GM19023 (cell line): ENCODE measurements around the gene EMC9.

Experiments used
- ATAC-seq: cut with Tn5 transposase; IDR thresholded peaks from one replicate; pipeline ENCODE4 v1.9.1; 2021; ENCODE audit warnings: mild to moderate bottlenecking, moderate library complexity; ENCODE audit not compliant: unreplicated experiment

Gene EMC9

GRCh38 chr14:24177041-24177825 lies 35.8 kb upstream of the EMC9 start:
- no peak for ATAC-seq

DNA sequence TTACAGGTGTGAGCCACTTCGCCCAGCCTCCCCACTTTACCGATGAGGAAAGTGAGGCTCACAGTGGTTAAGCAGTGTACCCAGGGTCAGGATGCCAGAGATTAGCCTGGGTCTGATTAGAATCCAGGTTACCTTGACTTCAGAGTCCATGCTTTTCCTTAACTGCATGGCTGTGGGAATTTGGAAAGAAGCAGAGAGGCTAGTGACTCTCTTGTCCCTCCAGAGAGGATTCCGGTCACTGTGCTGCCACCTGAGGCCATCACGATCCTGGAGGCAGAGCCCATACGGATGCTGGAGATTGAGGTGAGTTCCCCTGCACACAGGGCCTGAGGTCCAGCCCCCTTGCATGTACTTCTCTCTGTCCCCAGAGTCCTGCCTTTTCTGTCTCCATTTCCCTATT lies 35.2 kb upstream of the EMC9 start:
- no peak for ATAC-seq

GRCh38 chr14:24172871-24173281 lies 31.5 kb upstream of the EMC9 start:
- ATAC-seq = no peak

GRCh38 chr14:24172261-24172860 lies 31.0 kb upstream of the EMC9 start:
- no peak for ATAC-seq

DNA sequence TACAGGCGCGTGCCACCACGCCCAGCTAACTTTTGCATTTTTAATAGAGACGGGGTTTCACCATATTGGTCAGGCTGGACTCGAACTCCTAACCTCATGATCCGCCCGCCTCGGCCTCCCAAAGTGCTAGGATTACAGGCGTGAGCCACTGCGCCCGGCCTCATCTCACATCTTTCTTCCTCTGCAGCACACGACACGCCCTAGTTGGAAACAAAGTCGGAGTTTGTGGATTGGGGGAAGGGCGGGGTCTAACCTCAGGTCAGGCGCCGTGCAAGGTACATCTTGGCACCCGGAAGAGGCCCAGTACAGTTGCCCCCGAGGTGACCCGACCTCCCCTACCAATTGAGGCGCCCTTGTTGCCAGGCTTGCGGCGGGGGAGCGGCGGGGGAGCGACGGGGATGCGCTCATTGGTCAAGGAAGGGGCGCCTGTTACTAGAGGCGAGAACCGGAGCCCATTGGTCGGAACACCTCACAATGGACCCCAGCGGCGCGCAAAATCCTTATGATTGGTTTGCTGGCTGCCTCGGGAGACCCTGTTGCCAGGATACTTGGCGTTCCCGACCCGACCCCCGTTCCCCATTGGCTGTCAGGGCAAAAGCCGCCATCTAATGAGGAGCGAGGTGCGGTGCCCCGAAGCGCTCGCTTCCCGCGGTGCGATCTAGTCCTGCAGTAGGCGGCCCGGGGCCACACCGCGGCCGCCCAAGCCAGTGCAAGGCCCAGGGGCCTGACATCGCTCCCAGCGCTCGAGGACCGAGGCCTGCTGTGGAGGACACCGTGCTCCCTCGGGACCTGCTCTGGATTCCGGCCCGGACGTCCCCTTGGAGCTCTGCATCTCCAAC lies 30.2 kb upstream of the EMC9 start, which contains the start of gene REC8:
REC8 (plus strand) TSS at position 659 of the 839 bp plus-strand sequence. CDS start 473 bp downstream, outside the sequence.
- ATAC-seq = peak; percentile 83

DNA sequence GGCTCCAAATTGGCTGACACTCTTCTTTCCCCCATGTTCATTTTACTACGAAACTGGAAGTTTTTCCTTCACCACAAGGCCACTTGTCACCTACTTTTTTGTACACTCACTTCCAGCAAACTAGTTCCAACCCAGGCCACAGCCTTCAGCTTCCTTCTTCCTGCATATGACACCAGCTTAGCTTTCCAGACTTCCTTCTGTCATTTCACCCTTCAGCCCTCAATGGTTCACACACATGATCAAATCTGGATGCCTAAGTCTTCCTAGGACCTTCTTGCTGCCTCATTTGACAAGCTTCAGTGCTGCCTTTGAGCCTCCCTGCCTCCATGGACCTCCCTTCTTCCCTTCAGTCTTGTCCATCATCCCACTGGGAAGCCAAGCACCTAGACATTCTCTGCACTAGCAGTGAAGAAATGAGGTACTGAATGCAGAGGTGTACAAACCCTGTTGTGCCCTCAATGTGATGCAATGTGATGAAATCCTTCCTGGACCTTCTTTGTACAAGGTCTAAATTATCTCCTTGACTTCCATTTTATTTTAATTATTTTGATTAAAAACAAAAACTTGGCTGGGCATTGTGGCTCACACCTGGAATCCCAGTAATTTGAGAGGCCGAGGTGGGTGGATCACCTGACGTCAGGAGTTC lies 26.2 kb upstream of the EMC9 start:
- ATAC-seq = no peak

GRCh38 chr14:24165785-24166184 lies 24.4 kb upstream of the EMC9 start:
- ATAC-seq = no peak

- no peak for ATAC-seq
Observed at GRCh38 chr14:24164518-24164991, 23.2 kb upstream of the EMC9 start.

- no peak for ATAC-seq
Observed at GRCh38 chr14:24162093-24162492, 20.7 kb upstream of the EMC9 start.

- peak; percentile 83 for ATAC-seq
Observed at GRCh38 chr14:24160850-24161804, 19.7 kb upstream of the EMC9 start, which contains the start of gene IRF9. Gene IRF9 (plus strand): TSS chr14:24161265. CDS start chr14:24162145, 880 bp downstream.

GRCh38 chr14:24160499-24160849 lies 19.1 kb upstream of the EMC9 start:
- ATAC-seq = no peak

- no peak for ATAC-seq
Observed at GRCh38 chr14:24159777-24160498, 18.5 kb upstream of the EMC9 start.

GRCh38 chr14:24157331-24157730 lies 15.9 kb upstream of the EMC9 start:
- ATAC-seq = no peak

DNA sequence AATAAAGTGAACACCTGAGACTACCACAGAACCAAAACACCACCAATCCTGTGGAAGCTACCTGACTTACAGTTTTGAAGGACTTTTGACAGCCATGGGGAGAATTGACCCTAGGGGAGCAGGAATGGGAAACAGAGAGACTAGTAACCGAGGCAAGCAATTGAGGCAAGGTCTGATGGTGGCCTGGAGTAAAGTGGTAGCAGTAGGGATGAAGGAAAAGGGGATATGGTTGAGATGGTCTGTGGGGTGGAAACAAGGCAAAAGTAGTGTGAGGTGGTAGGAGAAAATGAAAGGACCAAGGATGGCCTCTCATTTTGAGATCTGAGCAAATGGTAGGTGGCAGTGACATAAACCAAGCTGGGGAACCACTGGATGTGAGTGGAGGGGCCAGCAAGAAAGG lies 15.4 kb upstream of the EMC9 start:
- no peak for ATAC-seq

DNA sequence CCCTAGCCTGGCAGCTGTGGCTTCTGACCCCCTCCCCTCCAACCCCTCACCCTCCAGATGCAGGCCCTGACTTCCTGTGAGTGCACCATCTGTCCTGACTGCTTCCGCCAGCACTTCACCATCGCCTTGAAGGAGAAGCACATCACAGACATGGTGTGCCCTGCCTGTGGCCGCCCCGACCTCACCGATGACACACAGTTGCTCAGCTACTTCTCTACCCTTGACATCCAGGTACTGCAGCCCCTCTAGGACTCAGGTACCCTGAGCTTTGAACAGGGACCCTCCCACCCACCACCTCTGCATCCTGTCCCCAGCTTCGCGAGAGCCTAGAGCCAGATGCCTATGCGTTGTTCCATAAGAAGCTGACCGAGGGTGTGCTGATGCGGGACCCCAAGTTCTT lies 13.7 kb upstream of the EMC9 start:
- no peak for ATAC-seq

- ATAC-seq = no peak
Observed at GRCh38 chr14:24151404-24152080, 10.2 kb upstream of the EMC9 start.

DNA sequence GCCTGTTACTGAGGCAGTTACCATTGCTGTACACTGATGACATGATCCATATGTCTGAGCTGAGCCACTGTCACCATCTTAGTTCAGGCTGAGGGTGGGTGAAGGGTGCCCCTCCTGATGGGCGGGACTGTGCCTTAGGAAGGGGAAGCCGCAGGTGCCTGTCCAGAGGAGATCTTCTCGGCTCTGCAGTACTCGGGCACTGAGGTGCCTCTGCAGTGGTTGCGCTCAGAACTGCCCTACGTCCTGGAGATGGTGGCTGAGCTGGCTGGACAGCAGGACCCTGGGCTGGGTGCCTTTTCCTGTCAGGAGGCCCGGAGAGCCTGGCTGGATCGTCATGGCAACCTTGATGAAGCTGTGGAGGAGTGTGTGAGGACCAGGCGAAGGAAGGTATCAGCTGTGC lies 9.6 kb upstream of the EMC9 start:
- no peak for ATAC-seq

DNA sequence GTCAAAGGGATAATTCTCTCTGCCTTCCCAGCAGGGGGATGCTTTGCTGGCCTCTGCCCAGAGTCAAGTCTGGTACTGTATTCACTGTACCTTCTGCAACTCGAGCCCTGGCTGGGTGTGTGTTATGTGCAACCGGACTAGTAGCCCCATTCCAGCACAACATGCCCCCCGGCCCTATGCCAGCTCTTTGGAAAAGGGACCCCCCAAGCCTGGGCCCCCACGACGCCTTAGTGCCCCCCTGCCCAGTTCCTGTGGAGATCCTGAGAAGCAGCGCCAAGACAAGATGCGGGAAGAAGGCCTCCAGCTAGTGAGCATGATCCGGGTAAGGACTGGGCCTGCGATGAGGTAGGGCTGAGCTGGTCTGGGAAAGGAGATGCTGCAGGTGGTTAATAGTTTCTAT lies 9.2 kb upstream of the EMC9 start:
- no peak for ATAC-seq

GRCh38 chr14:24150061-24150460 lies 8.7 kb upstream of the EMC9 start:
- ATAC-seq = no peak
